Mucosa of rectum (tissue), 2 donors: Measurements from ENCODE around the gene MBD4.

Experiments used
- H3K27ac ChIP-seq, 2 donors: one replicate each; pipeline ENCODE4 v1.7.0; 2013; ENCODE audit warnings: inconsistent platforms in 2 of 2, low read depth in 2 of 2, low read length in 2 of 2
- H3K27me3 ChIP-seq, 2 donors: one replicate each; pipeline ENCODE4 v1.7.0; 2013; ENCODE audit warnings: low read length in 2 of 2; ENCODE audit not compliant: control insufficient read depth in 2 of 2, insufficient read depth in 2 of 2
- H3K36me3 ChIP-seq, 2 donors: one replicate each; pipeline ENCODE4 v1.7.0; 2013; ENCODE audit warnings: low read length in 2 of 2; ENCODE audit not compliant: control insufficient read depth in 2 of 2, insufficient read depth in 2 of 2
- H3K4me1 ChIP-seq, 2 donors: one replicate each; pipeline ENCODE4 v1.7.0; 2013; ENCODE audit warnings: low read length in 2 of 2, mild to moderate bottlenecking in 1 of 2; ENCODE audit not compliant: control insufficient read depth in 2 of 2, insufficient read depth in 2 of 2
- H3K4me3 ChIP-seq, 2 donors: one replicate each; pipeline ENCODE4 v1.7.0; 2013; ENCODE audit warnings: low read length in 2 of 2
- H3K9ac ChIP-seq, 2 donors: one replicate each; pipeline ENCODE4 v1.7.0; 2013; ENCODE audit warnings: low read length in 2 of 2, low read depth in 1 of 2, mild to moderate bottlenecking in 1 of 2
- H3K9me3 ChIP-seq, 2 donors: one replicate each; pipeline ENCODE4 v1.7.0; 2013; ENCODE audit warnings: low read length in 2 of 2; ENCODE audit not compliant: control insufficient read depth in 2 of 2
- donor health status: healthy.
- donor health status: Normal muscosa, but diverticular disease.

Gene MBD4

DNA sequence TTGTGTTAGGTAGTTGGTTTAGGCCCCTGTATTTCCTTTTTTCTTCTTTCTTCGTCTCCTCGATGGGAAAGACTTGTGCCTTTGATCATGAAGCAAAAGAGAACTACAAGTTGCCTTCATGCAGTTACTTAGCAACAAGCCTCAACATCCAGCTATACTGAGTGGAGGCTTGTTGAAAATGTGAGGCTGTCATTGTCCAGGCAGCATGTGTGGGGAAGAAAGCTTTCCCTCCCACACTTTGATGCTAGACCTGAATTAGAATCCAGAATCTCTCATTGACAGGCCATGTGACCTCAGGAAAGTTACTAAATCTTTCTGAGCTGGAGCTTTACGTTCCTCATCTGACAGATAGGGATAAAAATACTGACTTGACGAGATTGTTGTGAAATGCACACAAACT, 24.0 kb upstream of the MBD4 start:
- no peaks in the 10 kb centered on the region for H3K9me3 ChIP-seq
- H3K27me3 ChIP-seq = no peaks in the 10 kb centered on the region
- no peak overlapping the region for H3K4me3 ChIP-seq
- H3K27ac ChIP-seq = no peak overlapping the region
- no peak overlapping the region for H3K9ac ChIP-seq
- peaks cover 3 to 4% of the 10 kb centered on the region in 2 donors for H3K4me1 ChIP-seq
- peaks cover 0 to 12% of the 10 kb centered on the region in 2 donors for H3K36me3 ChIP-seq

- no peaks in the 10 kb centered on the region for H3K27me3 ChIP-seq
- peaks cover 0 to 13% of the 10 kb centered on the region in 2 donors for H3K36me3 ChIP-seq
- no peak overlapping the region for H3K4me3 ChIP-seq
- H3K27ac ChIP-seq = no peak overlapping the region
- no peaks in the 10 kb centered on the region for H3K9me3 ChIP-seq
- peaks cover under 1 to 2% of the 10 kb centered on the region in 2 donors for H3K4me1 ChIP-seq
- H3K9ac ChIP-seq = no peak overlapping the region
Measured at GRCh38 chr3:129463094-129463493, 23.3 kb upstream of the MBD4 start.

DNA sequence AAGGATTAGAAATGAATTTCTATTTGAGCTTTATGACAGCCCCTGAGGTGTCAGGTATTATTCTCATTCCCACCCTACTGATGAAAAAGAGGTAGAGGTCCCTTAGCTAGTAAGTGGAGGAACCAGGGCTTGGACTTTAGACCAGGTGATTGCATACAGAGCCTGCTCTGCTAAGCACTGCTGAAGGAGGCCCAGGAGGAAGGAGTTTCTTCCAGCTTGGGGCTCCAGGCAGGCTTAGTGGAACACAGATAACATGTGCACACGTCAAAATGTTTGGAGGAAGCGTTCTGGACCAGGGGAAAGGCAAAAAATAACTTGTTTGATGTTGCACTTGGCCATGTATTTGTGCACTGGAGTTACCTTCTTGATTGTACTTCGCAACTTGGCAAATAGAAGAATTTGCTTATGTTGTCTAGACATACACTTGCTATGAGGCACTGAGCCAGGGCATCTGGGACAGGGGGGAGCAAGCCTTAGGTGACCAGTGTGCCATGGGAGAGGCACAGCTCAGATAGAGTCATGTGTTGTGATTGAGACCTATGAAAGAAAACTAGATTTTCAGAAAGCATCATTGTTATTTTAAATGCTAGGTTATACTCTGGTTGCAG, 22.7 kb upstream of the MBD4 start:
- Histone ChIP-seq H3K9me3 (no peaks in the 10 kb centered on the region), H3K27me3 (no peaks in the 10 kb centered on the region), H3K36me3 (peaks cover 0 to 13% of the 10 kb centered on the region in 2 donors), H3K9ac (no peak overlapping the region), H3K4me1 (peaks cover 0 to 2% of the 10 kb centered on the region in 2 donors), H3K4me3 (no peak overlapping the region), H3K27ac (no peak overlapping the region)

GRCh38 chr3:129461461-129462146, 21.9 kb upstream of the MBD4 start:
- H3K9ac ChIP-seq = no peak overlapping the region
- H3K9me3 ChIP-seq = no peaks in the 10 kb centered on the region

GRCh38 chr3:129461022-129461421, 21.3 kb upstream of the MBD4 start:
- H3K4me3 ChIP-seq = no peak overlapping the region
- peaks cover 5 to 16% of the 10 kb centered on the region in 2 donors for H3K36me3 ChIP-seq
- H3K9me3 ChIP-seq = no peaks in the 10 kb centered on the region
- no peaks in the 10 kb centered on the region for H3K27me3 ChIP-seq
- H3K4me1 ChIP-seq = peaks cover 0 to 2% of the 10 kb centered on the region in 2 donors
- H3K27ac ChIP-seq = no peak overlapping the region
- H3K9ac ChIP-seq = no peak overlapping the region

More at GRCh38 chr3:129461461-129462146, 21.9 kb upstream of the MBD4 start:
- Histone ChIP-seq H3K27ac (no peak overlapping the region), H3K4me1 (peaks cover 0 to 2% of the 10 kb centered on the region in 2 donors), H3K4me3 (no peak overlapping the region), H3K36me3 (peaks cover 5 to 16% of the 10 kb centered on the region in 2 donors), H3K27me3 (no peaks in the 10 kb centered on the region)

DNA sequence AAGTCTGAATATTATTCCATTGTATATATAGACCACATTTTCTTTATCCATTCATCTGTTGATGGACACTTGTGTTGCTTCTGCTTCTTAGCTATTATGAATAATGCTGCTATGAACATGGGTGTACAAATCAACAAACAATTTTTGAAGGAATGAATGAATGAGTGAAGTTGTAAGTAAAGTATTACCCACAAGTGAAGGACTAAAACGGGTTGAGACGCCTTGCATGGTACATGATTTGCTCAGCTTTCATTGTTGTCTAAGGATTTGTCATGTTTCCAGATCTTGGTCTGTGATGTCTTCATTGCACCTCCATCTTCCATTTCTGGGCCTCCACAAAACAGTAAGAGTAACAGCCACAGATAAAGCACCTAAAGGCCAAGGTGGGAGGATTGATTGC, 20.8 kb upstream of the MBD4 start:
- H3K9me3 ChIP-seq = no peaks in the 10 kb centered on the region
- H3K4me3 ChIP-seq = no peak overlapping the region
- H3K27ac ChIP-seq = no peak overlapping the region
- peaks cover 0 to 2% of the 10 kb centered on the region in 2 donors for H3K4me1 ChIP-seq
- H3K9ac ChIP-seq = no peak overlapping the region
- H3K36me3 ChIP-seq = peaks cover 5 to 19% of the 10 kb centered on the region in 2 donors
- H3K27me3 ChIP-seq = no peaks in the 10 kb centered on the region

GRCh38 chr3:129460155-129460554, 20.4 kb upstream of the MBD4 start:
- H3K4me1 ChIP-seq = peaks cover 0 to 2% of the 10 kb centered on the region in 2 donors
- H3K27me3 ChIP-seq = no peaks in the 10 kb centered on the region
- no peak overlapping the region for H3K27ac ChIP-seq
- H3K9ac ChIP-seq = no peak overlapping the region
- H3K9me3 ChIP-seq = no peaks in the 10 kb centered on the region
- no peak overlapping the region for H3K4me3 ChIP-seq
- peaks cover 5 to 19% of the 10 kb centered on the region in 2 donors for H3K36me3 ChIP-seq

GRCh38 chr3:129453732-129454131, 14.0 kb upstream of the MBD4 start:
- H3K36me3 ChIP-seq = peaks cover 16 to 28% of the 10 kb centered on the region in 2 donors

GRCh38 chr3:129449279-129450115, 9.7 kb upstream of the MBD4 start:
- Histone ChIP-seq H3K4me3 (no peak overlapping the region), H3K9ac (no peak overlapping the region), H3K4me1 (no peaks in the 10 kb centered on the region), H3K27ac (no peak overlapping the region), H3K27me3 (no peaks in the 10 kb centered on the region), H3K9me3 (no peaks in the 10 kb centered on the region), H3K36me3 (peaks cover 8 to 19% of the 10 kb centered on the region in 2 donors)

More at GRCh38 chr3:129453732-129454131, 14.0 kb upstream of the MBD4 start:
- Histone ChIP-seq H3K27me3 (no peaks in the 10 kb centered on the region), H3K9ac (no peak overlapping the region), H3K4me3 (no peak overlapping the region), H3K4me1 (no peaks in the 10 kb centered on the region), H3K27ac (no peak overlapping the region), H3K9me3 (no peaks in the 10 kb centered on the region)
